Muscle of leg (tissue), 11 donors: ENCODE results near the gene ADCYAP1R1. TPM values are rescaled to one million over a fixed set of nuclear protein-coding genes. Genes with fewer than 3 reads are reported as not detected.
"Not testable (repeated sequence)": the region's sequence is repeated elsewhere in the genome, so short reads cannot be mapped to it uniquely, and the experiment has no call there.

ENCODE experiments used
- DNase-seq: peaks from one replicate; pipeline ENCODE4 v3.0.0; 2013
- H3K27ac ChIP-seq: one replicate; pipeline ENCODE4 v1.5.1; 2013; ENCODE audit warnings: mild to moderate bottlenecking, low read length, control low read depth
- H3K27me3 ChIP-seq: one replicate; pipeline ENCODE4 v1.6.1; 2013; ENCODE audit warnings: low read length; ENCODE audit not compliant: control insufficient read depth, insufficient read depth
- H3K36me3 ChIP-seq: one replicate; pipeline ENCODE4 v1.6.1; 2013; ENCODE audit warnings: low read length; ENCODE audit not compliant: control insufficient read depth, insufficient read depth
- H3K4me1 ChIP-seq: one replicate; pipeline ENCODE4 v1.6.1; 2013; ENCODE audit warnings: low read length; ENCODE audit not compliant: control insufficient read depth, insufficient read depth
- H3K4me3 ChIP-seq: one replicate; pipeline ENCODE4 v1.5.1; 2013; ENCODE audit warnings: low read length, control low read depth
- H3K9me3 ChIP-seq: replicated peaks from 2 replicates; pipeline ENCODE4 v1.6.1; 2013; ENCODE audit warnings: low read depth, low read length; ENCODE audit not compliant: control insufficient read depth
- WGBS: methylation state at CpG from one replicate; pipeline ENCODE4 v1.1.5; 2013; ENCODE audit warnings: missing lambda C conversion rate; ENCODE audit not compliant: insufficient coverage; 5-methylcytosine and 5-hydroxymethylcytosine counted together
- polyA plus RNA-seq, 8 donors: library from polyadenylated mRNA; unstranded; fragments of 120-200 nt; gene quantifications; one replicate each; pipeline versions ENCODE4 v1.2.1 to v1.2.3, GENCODE V29; 2013; ENCODE audit warnings: inconsistent platforms in 1 of 8, low replicate concordance in 1 of 8; ENCODE audit not compliant: insufficient read length in 8 of 8, insufficient read depth in 1 of 8
- total RNA-seq: library from RNA; stranded (reverse); fragments of 120-200 nt; gene quantifications from one replicate; pipeline ENCODE4 v1.2.4, GENCODE V29; 2013

ADCYAP1R1 gene
- total and polyA plus RNA-seq, 9 donors, result 5.5 to 10.8 (median 7.8) TPM

DNA sequence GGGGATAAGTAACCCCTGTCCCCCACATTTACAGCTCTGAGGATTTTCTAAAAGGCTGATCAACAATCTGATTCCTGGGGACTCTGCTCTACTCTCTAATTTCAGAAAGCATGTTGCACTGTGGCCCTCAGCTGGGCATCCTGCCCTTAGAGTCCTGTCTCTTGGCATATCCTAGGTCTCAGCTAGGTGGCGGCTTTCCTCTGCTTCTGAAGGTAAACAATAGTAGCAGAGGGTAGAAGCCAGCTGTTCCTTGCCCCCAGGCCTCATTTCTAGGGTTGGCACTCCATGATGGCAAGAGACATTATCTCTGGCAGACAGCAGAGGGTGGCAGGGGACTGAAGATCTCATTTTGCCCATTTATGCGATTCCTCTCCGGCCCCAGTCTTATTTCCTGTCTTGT, 77.0 kb downstream of the ADCYAP1R1 start:
- Histone ChIP-seq H3K9me3 (no peaks in the 10 kb centered on the region), H3K27ac (no peak overlapping the region), H3K36me3 (no peaks in the 10 kb centered on the region), H3K27me3 (no peaks in the 10 kb centered on the region), H3K4me3 (no peak overlapping the region), H3K4me1 (no peaks in the 10 kb centered on the region)
- 73% methylated on average over 3 of the region's 3 CpGs for WGBS
- no peak for DNase-seq

DNA sequence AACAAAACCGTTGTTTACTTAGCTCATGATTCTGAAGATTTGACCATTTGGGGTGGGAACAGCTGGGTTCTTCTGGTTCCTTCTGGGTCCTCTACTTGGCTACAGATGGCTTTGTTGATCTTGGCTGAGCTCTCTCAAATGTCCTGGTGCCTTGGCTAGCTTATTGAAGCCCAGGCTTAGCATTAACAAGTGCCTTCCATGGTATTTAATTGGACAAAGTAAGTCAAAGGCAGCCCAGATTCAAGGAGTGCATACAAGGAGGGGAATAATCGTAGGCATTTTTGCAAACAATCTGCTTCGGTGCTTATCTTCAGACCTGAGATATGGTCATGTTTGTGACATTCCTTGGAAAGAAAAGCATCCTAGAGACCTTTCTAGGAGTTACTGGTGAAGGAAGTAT, 81.4 kb downstream of the ADCYAP1R1 start:
- H3K4me3 ChIP-seq, result no peak overlapping the region
- WGBS, result 92% methylated on average over 3 of the region's 3 CpGs
- no peak for DNase-seq
- H3K27me3 ChIP-seq, result peaks cover 2% of the 10 kb centered on the region
- H3K36me3 ChIP-seq, result no peaks in the 10 kb centered on the region
- H3K27ac ChIP-seq, result no peak overlapping the region
- H3K4me1 ChIP-seq, result peaks cover 2% of the 10 kb centered on the region
- no peaks in the 10 kb centered on the region for H3K9me3 ChIP-seq

DNA sequence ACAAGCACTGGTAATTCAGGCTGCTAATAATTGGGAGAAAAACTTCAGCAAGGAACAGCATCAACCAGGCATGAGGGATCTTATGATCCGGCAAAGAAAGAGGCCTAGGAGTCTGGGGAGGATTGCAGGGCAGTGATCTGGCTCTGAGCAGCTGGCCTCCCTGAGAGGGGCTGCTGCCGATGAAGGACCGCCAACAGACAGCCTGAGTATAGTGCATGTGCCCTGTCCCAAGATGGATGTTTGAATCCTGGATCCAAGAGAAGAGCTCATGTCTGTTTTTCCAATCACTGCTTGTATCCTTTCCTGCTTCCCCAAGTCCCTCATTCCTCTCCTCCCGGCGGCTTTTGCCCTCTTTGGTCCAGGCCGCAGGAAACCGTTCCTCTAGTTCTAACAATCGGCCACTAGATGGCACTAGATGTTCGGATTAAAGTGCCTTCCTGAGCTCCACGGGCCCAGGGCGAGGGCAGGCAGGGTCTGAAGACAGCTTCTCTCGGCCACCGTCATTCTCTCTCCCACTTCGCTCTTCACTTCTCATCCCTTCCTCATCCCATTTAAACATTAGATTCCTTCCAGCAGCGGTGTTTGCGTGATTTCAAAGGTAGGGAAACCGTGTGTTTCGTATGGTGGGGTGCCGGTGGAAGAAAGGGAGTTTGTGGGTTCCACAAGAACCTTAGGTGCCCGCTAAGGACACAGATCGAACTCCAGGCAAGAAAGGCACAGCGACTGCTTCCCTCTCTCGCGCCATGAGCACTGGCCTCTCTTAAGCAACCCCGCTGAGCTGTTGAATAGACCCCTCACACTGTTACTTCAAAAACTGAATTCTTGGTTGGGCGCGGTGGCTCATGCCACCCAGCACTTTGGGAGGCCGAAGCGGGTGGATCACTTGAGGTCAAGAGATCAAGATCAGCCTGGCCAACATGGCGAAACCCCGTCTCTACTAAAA, 82.4 kb downstream of the ADCYAP1R1 start:
- peaks cover 2% of the 10 kb centered on the region for H3K4me1 ChIP-seq
- no peak overlapping the region for H3K4me3 ChIP-seq
- peak; percentile 89 for DNase-seq
- H3K36me3 ChIP-seq, result no peaks in the 10 kb centered on the region
- 47% methylated on average over 27 of the region's 31 CpGs for WGBS
- no peaks in the 10 kb centered on the region for H3K9me3 ChIP-seq
- H3K27ac ChIP-seq, result no peak overlapping the region
- peaks cover 2% of the 10 kb centered on the region for H3K27me3 ChIP-seq

DNA sequence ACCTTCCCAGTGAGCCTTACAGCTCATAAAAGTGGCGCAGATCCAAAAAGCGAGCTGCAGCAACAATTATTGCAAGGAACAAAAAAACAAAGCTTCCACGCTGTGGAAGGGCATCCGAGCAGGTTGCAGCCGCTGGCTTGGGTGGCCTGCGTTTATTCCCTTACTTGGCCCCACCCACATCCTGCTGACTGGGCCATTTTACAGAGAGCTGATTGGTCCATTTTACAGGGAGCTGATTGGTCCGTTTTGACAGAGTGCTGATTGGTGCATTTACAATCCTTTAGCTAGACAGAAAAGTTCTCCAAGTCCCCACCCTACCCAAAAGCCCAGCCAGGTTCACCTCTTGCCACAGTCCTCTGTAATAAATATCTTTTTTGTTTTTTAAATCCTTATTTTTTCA, 85.1 kb downstream of the ADCYAP1R1 start:
- Histone ChIP-seq H3K27me3 (peaks cover 2% of the 10 kb centered on the region), H3K27ac (no peak overlapping the region), H3K9me3 (no peaks in the 10 kb centered on the region), H3K36me3 (no peaks in the 10 kb centered on the region), H3K4me3 (no peak overlapping the region), H3K4me1 (peaks cover 2% of the 10 kb centered on the region)
- no peak for DNase-seq
- WGBS, result 81% methylated on average over 7 of the region's 7 CpGs

DNA sequence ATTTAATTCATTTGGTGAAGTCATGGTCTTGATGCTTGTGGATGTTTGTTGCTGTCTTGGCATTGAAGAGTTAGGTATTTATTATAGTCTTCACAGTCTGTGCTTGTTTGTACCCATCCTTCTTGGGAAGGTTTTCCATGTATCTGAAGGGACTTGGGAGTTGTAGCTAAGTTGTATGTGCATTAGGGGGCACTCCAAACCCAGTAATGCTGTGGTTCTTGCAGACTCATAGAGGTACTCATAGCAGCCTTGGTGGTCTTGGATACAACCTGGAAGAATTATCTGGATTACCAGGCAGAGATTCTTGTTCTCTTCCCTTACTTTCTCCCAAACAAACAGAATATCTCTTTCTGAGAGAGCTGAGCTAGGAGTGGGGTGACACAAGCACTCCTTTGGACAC, 93.2 kb downstream of the ADCYAP1R1 start:
- no peaks in the 10 kb centered on the region for H3K4me1 ChIP-seq
- no peaks in the 10 kb centered on the region for H3K27me3 ChIP-seq
- no peaks in the 10 kb centered on the region for H3K36me3 ChIP-seq
- H3K9me3 ChIP-seq, result no peaks in the 10 kb centered on the region
- H3K4me3 ChIP-seq, result no peak overlapping the region
- DNase-seq, result no peak
- no peak overlapping the region for H3K27ac ChIP-seq

DNA sequence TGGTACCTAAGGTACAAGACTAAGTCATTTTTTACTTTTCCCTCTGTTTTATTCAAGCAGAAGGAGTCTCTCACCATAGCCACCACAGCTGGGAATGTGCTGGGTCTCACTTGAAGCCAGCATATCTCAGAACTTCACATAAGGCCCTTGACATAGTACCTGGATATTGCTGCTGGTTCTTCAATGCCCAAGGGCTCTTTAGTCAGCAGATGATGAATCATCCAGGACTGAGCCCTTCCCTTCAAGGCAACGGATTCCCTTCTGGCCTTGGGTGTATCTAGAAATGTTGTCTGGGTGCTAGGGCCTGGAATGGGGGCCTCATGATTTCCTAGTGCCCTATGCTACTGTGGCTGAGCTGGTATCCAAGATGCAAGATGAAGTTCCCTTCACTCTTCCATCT, 93.9 kb downstream of the ADCYAP1R1 start:
- Histone ChIP-seq H3K9me3 (no peaks in the 10 kb centered on the region), H3K36me3 (no peaks in the 10 kb centered on the region), H3K4me3 (no peak overlapping the region), H3K27me3 (no peaks in the 10 kb centered on the region), H3K27ac (no peak overlapping the region), H3K4me1 (no peaks in the 10 kb centered on the region)
- DNase-seq, result no peak
- no CpG with 5 or more reads among the region's 1 CpG for whole genome bisulfite sequencing

DNA sequence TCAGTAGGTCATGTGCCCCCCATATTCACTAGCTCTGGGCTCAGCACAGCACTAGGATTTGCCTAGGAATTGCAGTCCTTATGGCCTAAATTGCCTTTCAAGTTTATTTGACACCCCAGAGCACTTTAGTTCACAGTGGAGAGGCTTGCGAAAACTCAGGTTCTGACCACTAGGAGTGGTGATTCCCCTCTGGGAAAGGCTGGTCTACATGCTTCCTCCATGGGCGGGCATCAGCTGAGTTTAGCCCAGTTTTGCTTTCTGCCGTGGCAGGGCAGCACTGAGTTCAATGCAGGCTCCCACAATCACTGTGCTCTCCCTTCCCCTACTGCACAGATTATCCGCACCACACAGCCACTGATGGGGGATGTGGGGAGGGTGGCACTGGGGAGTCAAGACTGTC, 94.4 kb downstream of the ADCYAP1R1 start:
- no peaks in the 10 kb centered on the region for H3K9me3 ChIP-seq
- DNase-seq, result no peak
- no peaks in the 10 kb centered on the region for H3K4me1 ChIP-seq
- no peak overlapping the region for H3K27ac ChIP-seq
- H3K4me3 ChIP-seq, result no peak overlapping the region
- 75% methylated on average over 2 of the region's 4 CpGs for WGBS
- no peaks in the 10 kb centered on the region for H3K27me3 ChIP-seq
- H3K36me3 ChIP-seq, result no peaks in the 10 kb centered on the region

DNA sequence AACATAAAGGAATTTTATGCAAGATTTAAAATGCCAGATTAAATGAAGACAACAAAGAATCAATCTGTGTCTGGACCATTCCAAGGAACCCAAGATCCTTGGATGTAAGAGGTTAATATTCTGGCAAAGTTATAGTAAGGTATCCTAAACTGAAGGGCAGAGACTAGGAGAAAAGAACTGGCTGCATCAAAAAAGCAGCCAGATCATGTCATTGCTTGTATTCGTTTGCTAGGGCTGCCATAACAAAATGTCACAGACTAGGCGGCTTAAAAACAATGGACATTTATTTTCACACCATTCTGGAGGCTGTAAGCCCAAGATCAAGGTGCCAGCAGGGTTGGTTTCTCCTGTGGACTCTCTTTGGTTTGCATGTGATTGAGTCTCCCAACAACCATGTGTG, 99.7 kb downstream of the ADCYAP1R1 start:
- DNase-seq, result no peak
- 86% methylated on average over 2 of the region's 2 CpGs for WGBS
- Histone ChIP-seq H3K36me3 (no peaks in the 10 kb centered on the region), H3K27ac (no peak overlapping the region), H3K27me3 (no peaks in the 10 kb centered on the region), H3K9me3 (no peaks in the 10 kb centered on the region), H3K4me3 (no peak overlapping the region), H3K4me1 (no peaks in the 10 kb centered on the region)

DNA sequence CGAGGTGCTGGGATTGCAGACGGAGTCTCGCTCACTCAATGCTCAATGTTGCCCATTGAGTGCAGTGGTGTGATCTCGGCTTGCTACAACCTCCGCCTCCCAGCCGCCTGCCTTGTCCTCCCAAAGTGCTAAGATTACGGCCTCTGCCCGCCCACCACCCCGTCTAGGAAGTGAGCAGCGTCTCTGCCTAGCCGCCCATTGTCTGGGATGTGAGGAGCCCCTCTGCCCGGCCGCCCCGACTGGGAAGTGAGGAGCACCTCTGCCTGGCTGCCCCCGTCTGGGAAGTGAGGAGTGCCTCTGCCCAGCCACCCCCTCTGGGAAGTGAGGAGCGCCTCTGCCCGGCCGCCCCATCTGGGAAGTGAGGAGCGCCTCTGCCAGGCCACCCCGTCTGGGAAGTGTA, 101.2 kb downstream of the ADCYAP1R1 start:
- H3K27me3 ChIP-seq, result not testable (repeated sequence)

DNA sequence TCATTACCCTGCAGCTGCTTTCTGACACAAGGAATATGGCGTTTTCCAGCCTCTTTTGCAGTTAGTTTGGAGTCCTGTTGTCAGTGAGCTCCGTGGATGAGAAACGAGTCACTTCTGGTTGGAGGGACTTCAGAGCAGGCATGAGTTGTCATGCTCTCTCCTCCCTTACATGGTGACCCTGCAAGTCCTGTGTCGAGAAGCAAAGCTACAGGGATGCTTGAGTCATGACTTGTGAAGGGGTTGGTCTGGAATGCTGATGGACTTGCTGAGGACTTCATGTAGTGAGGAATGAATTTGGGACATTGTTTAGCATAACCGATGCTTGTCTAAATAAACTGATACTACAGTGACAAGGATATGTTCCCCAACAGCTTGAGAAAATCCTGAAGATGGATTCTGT, 108.8 kb downstream of the ADCYAP1R1 start:
- no peak overlapping the region for H3K4me3 ChIP-seq
- 62% methylated on average over 3 of the region's 5 CpGs for WGBS
- DNase-seq, result no peak

More for the DNA sequence above, 101.2 kb downstream of the ADCYAP1R1 start:
- not testable (repeated sequence) for H3K4me3 ChIP-seq, H3K36me3 ChIP-seq, DNase-seq, H3K4me1 ChIP-seq, H3K9me3 ChIP-seq, H3K27ac ChIP-seq
- 93% methylated on average over 11 of the region's 20 CpGs for WGBS

More for the DNA sequence above, 108.8 kb downstream of the ADCYAP1R1 start:
- Histone ChIP-seq H3K27ac (no peak overlapping the region), H3K27me3 (no peaks in the 10 kb centered on the region), H3K9me3 (no peaks in the 10 kb centered on the region), H3K4me1 (no peaks in the 10 kb centered on the region), H3K36me3 (no peaks in the 10 kb centered on the region)
